Stimulated activated CD4-positive, alpha-beta T cell treated with anti-CD3 and anti-CD28 coated beads, Interleukin-4, amount 100 ng/mL, for 1 hour (primary cell): ENCODE results near the gene U2AF2.

Source experiments
- DNase-seq: peaks from one replicate; pipeline ENCODE4 v3.0.0-alpha.2; 2020

The U2AF2 gene

GRCh38 chr19:55677572-55678028, 22.8 kb downstream of the U2AF2 start:
- no peak for DNase-seq

GRCh38 chr19:55678121-55678671, 23.4 kb downstream of the U2AF2 start:
- no peak for DNase-seq

GRCh38 chr19:55679343-55680257, 24.8 kb downstream of the U2AF2 start:
- no peak for DNase-seq

- DNase-seq: no peak
These were observed 25.7 kb downstream of the U2AF2 start for GRCh38 chr19:55680339-55681130.

GRCh38 chr19:55681131-55682092, 26.6 kb downstream of the U2AF2 start:
- DNase-seq: no peak

- DNase-seq: no peak
These were observed 28.8 kb downstream of the U2AF2 start for GRCh38 chr19:55683449-55684261.

GRCh38 chr19:55684946-55685681, 30.3 kb downstream of the U2AF2 start:
- no peak for DNase-seq

GRCh38 chr19:55685776-55686175, 30.9 kb downstream of the U2AF2 start:
- DNase-seq: no peak

GRCh38 chr19:55686311-55687050, 31.6 kb downstream of the U2AF2 start:
- no peak for DNase-seq

GRCh38 chr19:55687281-55688201, 32.7 kb downstream of the U2AF2 start:
- DNase-seq: no peak

- DNase-seq: no peak
These were observed 33.8 kb downstream of the U2AF2 start for GRCh38 chr19:55688422-55689218.

GRCh38 chr19:55689411-55690108, 34.7 kb downstream of the U2AF2 start:
- no peak for DNase-seq

GRCh38 chr19:55690109-55690768, 35.4 kb downstream of the U2AF2 start:
- no peak for DNase-seq

- DNase-seq: no peak
These were observed 36.1 kb downstream of the U2AF2 start for GRCh38 chr19:55690769-55691545.

- no peak for DNase-seq
These were observed 37.0 kb downstream of the U2AF2 start for GRCh38 chr19:55691561-55692481.
